ENCODE results near the gene MAP1LC3B. TPM values are rescaled to one million over a fixed set of nuclear protein-coding genes. Genes with fewer than 3 reads are reported as not detected.
A peak's percentile ranks its signal among the peaks of the same experiment; 100 is the strongest.

Gene MAP1LC3B
- total and polyA plus RNA-seq, 2 of the 8 experiments (the other 6 are each of a cell fraction or from before 2014, with no cell fraction given) = 29.5 to 48.5 TPM

GRCh38 chr16:87420026-87421002 lies 28.2 kb downstream of the MAP1LC3B start:
- H3K23me2 ChIP-seq (ENCODE audit: low read depth, low read length) = no peaks in the 10 kb centered on the region
- H3K27ac ChIP-seq (ENCODE audit: low read depth, low read length) = no peak overlapping the region
- CTCF ChIA-PET (ENCODE audit: partially characterized antibody) = interaction anchor here (0.5 to 2.2 kb wide), 25 partner anchors 11 to 1603 kb away, joined by 3 to 10 read pairs (median 4); no protein-coding TSS in a partner anchor
- H4K91ac ChIP-seq (replicated peaks; ENCODE audit: insufficient read length, low read length) = no peak overlapping the region
- H3K79me1 ChIP-seq (ENCODE audit: low read depth, low read length) = no peaks in the 10 kb centered on the region; the same call in 1 of the 2 replicates
- no peaks in the 10 kb centered on the region for H3K9me3 ChIP-seq (ENCODE audit: insufficient read depth in 2 of 2, low read depth in 1 of 2, low read length in 1 of 2)
- peaks cover 0 to 5% (median 3%) of the 10 kb centered on the region in 4 experiments; a peak in 3 of 7 replicates for H3K4me1 ChIP-seq (replicated peaks in 1 of 4; ENCODE audit: control insufficient read depth in 3 of 4, insufficient read depth in 4 of 4, low read length in 3 of 4)
- WGBS, 2 experiments (ENCODE audit: extremely low coverage in 1 of 2, insufficient coverage in 1 of 2, insufficient read length in 1 of 2, insufficient replicate concordance in 2 of 2, low coverage in 1 of 2, low lambda C conversion rate in 2 of 2, missing lambda C conversion rate in 1 of 2) = 95% methylated on average over 25 of the region's 25 CpGs; no CpG with 5 or more reads in 1 of the 2 experiments
- no peak overlapping the region for H3K56ac ChIP-seq (replicated peaks; ENCODE audit: insufficient read length, low read depth, low read length)
- no peak overlapping the region for H2BK120ac ChIP-seq (replicated peaks; ENCODE audit: low read depth, low read length)
- H2BK5ac ChIP-seq (ENCODE audit: low read depth, low read length) = no peak overlapping the region
- H2BK20ac ChIP-seq (ENCODE audit: low read length) = no peak overlapping the region
- no peaks in the 10 kb centered on the region for H3K27me3 ChIP-seq (replicated peaks in 1 of 4; ENCODE audit: control insufficient read depth in 3 of 4, extremely low read depth in 1 of 4, insufficient read depth in 3 of 4, low read length in 3 of 4)
- no peak overlapping the region for H2AK5ac ChIP-seq (ENCODE audit: low read depth, low read length)
- no peak overlapping the region for H4K5ac ChIP-seq (ENCODE audit: insufficient read length, low read depth, low read length)
- H4K20me1 ChIP-seq (replicated peaks in 1 of 2; ENCODE audit: control insufficient read depth in 1 of 2, insufficient read depth in 2 of 2, low read length in 2 of 2) = peaks cover 2 to 10% of the 10 kb centered on the region in 2 experiments
- H3K4ac ChIP-seq (replicated peaks; ENCODE audit: insufficient read length, low read depth, low read length) = no peak overlapping the region
- no peak for FAIRE-seq
- H4K8ac ChIP-seq (ENCODE audit: extremely low read depth, insufficient read depth, low read length) = no peak overlapping the region
- no peak overlapping the region for H3K14ac ChIP-seq (ENCODE audit: insufficient read length)
- no peak overlapping the region for H3K18ac ChIP-seq (ENCODE audit: extremely low read depth, low read length)
- DNase-seq (ENCODE audit: low read depth in 1 of 2, low spot score in 2 of 2) = no peak
- peaks cover 0 to 15% (median 6%) of the 10 kb centered on the region in 4 experiments; a peak in 5 of 8 replicates for H3K36me3 ChIP-seq (ENCODE audit: control insufficient read depth in 2 of 4, insufficient read depth in 4 of 4, low read length in 3 of 4)
- no peak overlapping the region for H3K9ac ChIP-seq (replicated peaks in 1 of 4; ENCODE audit: extremely low read depth in 1 of 4, low read depth in 3 of 4, low read length in 3 of 4)
- no peak overlapping the region for H3K4me3 ChIP-seq (ENCODE audit: extremely low read depth in 1 of 4, insufficient read depth in 2 of 4, low read depth in 3 of 4, low read length in 4 of 4)
- H2BK12ac ChIP-seq (ENCODE audit: low read depth, low read length) = no peak overlapping the region
- no peak overlapping the region for H3K4me2 ChIP-seq (ENCODE audit: insufficient read depth in 1 of 2, low read depth in 2 of 2, low read length in 2 of 2)
- H3K23ac ChIP-seq (ENCODE audit: insufficient read length) = no peak overlapping the region
- no peaks in the 10 kb centered on the region for H3K79me2 ChIP-seq (ENCODE audit: control insufficient read depth in 1 of 2, insufficient read depth in 2 of 2, low read length in 2 of 2)
- H2BK15ac ChIP-seq (ENCODE audit: low read length) = no peak overlapping the region
- POLR2A ChIA-PET (ENCODE audit: partially characterized antibody) = no interaction called here
- H2AFZ ChIP-seq (ENCODE audit: low read length) = no peak overlapping the region
- TF ChIP-seq SP4 (IDR thresholded peaks at IDR 0.05; ENCODE audit: low read length) = no peak
- no peak for TF ChIP-seq TBP (IDR thresholded peaks at IDR 0.05; ENCODE audit: low read depth, low read length)
- TF ChIP-seq POLR2AphosphoS5 (IDR thresholded peaks at IDR 0.05; ENCODE audit: low read depth, low read length) = no peak
- TF ChIP-seq RAD21 (IDR thresholded peaks at IDR 0.05 in 1 of 2, conservative IDR thresholded peaks at IDR 0.05 in 1 of 2; ENCODE audit: low read depth in 2 of 2, low read length in 2 of 2) = 0 out of 4 replicates have a peak, but pooled peaks of 1 of the 2 experiments have one; percentile 1
- TF ChIP-seq FOSL1 (IDR thresholded peaks at IDR 0.05; ENCODE audit: insufficient read depth, low read depth, low read length) = no peak
- TF ChIP-seq SP1 (IDR thresholded peaks at IDR 0.05; ENCODE audit: low read depth, low read length) = no peak
- no peak for TF ChIP-seq SIX5 (IDR thresholded peaks at IDR 0.05; ENCODE audit: low read depth, low read length)
- no peak for TF ChIP-seq HDAC6 (IDR thresholded peaks at IDR 0.05; ENCODE audit: low read depth, low read length)
- no peak for TF ChIP-seq BRCA1 (IDR thresholded peaks at IDR 0.05; ENCODE audit: low read depth, low read length)
- TF ChIP-seq POLR2A (IDR thresholded peaks at IDR 0.05; ENCODE audit: control extremely low read depth in 1 of 2, low read depth in 2 of 2, low read length in 2 of 2) = no peak
- TF ChIP-seq BACH1 (IDR thresholded peaks at IDR 0.05; ENCODE audit: low read length) = no peak
- TF ChIP-seq ZNF274 (IDR thresholded peaks at IDR 0.05; ENCODE audit: borderline replicate concordance, extremely low read depth, low read length) = no peak
